K562 (cell line): ENCODE results near the gene MICAL2. TPM values are rescaled to one million over a fixed set of nuclear protein-coding genes. Genes with fewer than 3 reads are reported as not detected.

Source experiments
- ARID1B ChIP-seq: fragments of 450-650 bp; IDR thresholded peaks from 2 replicates; pipeline ENCODE4 v1.6.1; 2016; ENCODE audit warnings: antibody characterized with exemption, mild to moderate bottlenecking, inconsistent platforms
- CBFA2T3 ChIP-seq: fragments of 450-650 bp; IDR thresholded peaks from 2 replicates; pipeline ENCODE4 v1.6.1; 2017
- DNMT1 ChIP-seq: fragments of 450-650 bp; IDR thresholded peaks from 2 replicates; pipeline ENCODE4 v1.6.1; 2016; ENCODE audit warnings: antibody characterized with exemption, mild to moderate bottlenecking
- LEF1 ChIP-seq: fragments of 450-650 bp; IDR thresholded peaks from 2 replicates; pipeline ENCODE4 v1.6.1; 2016; ENCODE audit warnings: mild to moderate bottlenecking
- MTA2 ChIP-seq: fragments of 450-650 bp; IDR thresholded peaks from 2 replicates; pipeline ENCODE4 v1.6.1; 2016; ENCODE audit warnings: low read depth
- NEUROD1 ChIP-seq: fragments of 150-350 bp; IDR thresholded peaks from 2 replicates; pipeline ENCODE4 v1.6.1; 2014; ENCODE audit warnings: borderline replicate concordance, low read length, low read depth; ENCODE audit not compliant: partially characterized antibody
- RBM34 ChIP-seq: fragments of 200-400 bp; formaldehyde crosslinking; IDR thresholded peaks from 2 replicates; pipeline ENCODE4 v1.6.1; 2018; ENCODE audit warnings: low read length, borderline replicate concordance; ENCODE audit not compliant: insufficient read depth
- SMAD4 ChIP-seq: fragments of 250-450 bp; sonication (Bioruptor Pico); conservative IDR thresholded peaks from 2 replicates; pipeline ENCODE4 v1.8.0; 2021; ENCODE audit warnings: inconsistent platforms, mild to moderate bottlenecking, moderate library complexity
- THRAP3 ChIP-seq: fragments of 450-650 bp; IDR thresholded peaks from 2 replicates; pipeline ENCODE4 v1.6.1; 2016; ENCODE audit warnings: mild to moderate bottlenecking, inconsistent platforms, borderline replicate concordance
- ZBTB17 ChIP-seq: fragments of 450-650 bp; formaldehyde crosslinking; IDR thresholded peaks from 2 replicates; pipeline ENCODE4 v1.4.0; 2020; ENCODE audit warnings: mild to moderate bottlenecking
- ZFP36 ChIP-seq: fragments of 150-350 bp; IDR thresholded peaks from 2 replicates; pipeline ENCODE4 v1.6.1; 2018; ENCODE audit warnings: low read length, low read depth; ENCODE audit not compliant: partially characterized antibody
- ZFPM2 ChIP-seq: fragments of 250-450 bp; sonication (Bioruptor Pico); IDR thresholded peaks from 2 replicates; pipeline ENCODE4 v1.5.1; 2022; ENCODE audit warnings: mild to moderate bottlenecking
- ZNF253 ChIP-seq: fragments of 250-450 bp; sonication (Bioruptor Pico); conservative IDR thresholded peaks from 2 replicates; pipeline ENCODE4 v1.6.1; 2021; ENCODE audit warnings: mild to moderate bottlenecking
- polyA plus RNA-seq, 8 experiments: library from polyadenylated mRNA; depleted of rRNA in 4 of 8; stranded (reverse) in 5 of 8; unstranded in 3 of 8; fragments of >200 nt; fragmentation: Nextera tagmentation in 2 of 8; fragmentation: Illumina TruSeq in 1 of 8; extraction: Ambion mirVana in 2 of 8; extraction: Trizol in 1 of 8; gene quantifications; 2 replicates each; pipeline versions ENCODE4 v1.2.1 to v1.2.3, GENCODE V29; 2011 to 2014; ENCODE audit warnings: inconsistent platforms in 1 of 8, missing spikeins in 1 of 8
- total RNA-seq, 7 experiments: library from RNA; depleted of rRNA in 6 of 7; stranded (reverse); fragments of >200 nt in 6 of 7; fragmentation: Illumina TruSeq in 2 of 7; extraction: Trizol in 2 of 7; gene quantifications; 2 replicates each; pipeline versions ENCODE4 v1.2.1 to v1.2.3, GENCODE V29; 2011 to 2021; ENCODE audit warnings: low replicate concordance in 1 of 7
- TF ChIP-seq, protein P1 (sequence below), 2 experiments: fragments of 450-650 bp; IDR thresholded peaks; 2 replicates each; pipeline ENCODE4 v1.6.1; 2016; ENCODE audit warnings: mild to moderate bottlenecking in 2 of 2, borderline replicate concordance in 1 of 2, low read depth in 1 of 2, moderate library complexity in 1 of 2
- TF ChIP-seq, protein P2 (sequence below): sonication (generic); formaldehyde crosslinking; IDR thresholded peaks from 2 replicates; pipeline ENCODE4 v1.8.0; 2022; ENCODE audit warnings: mild to moderate bottlenecking, missing genetic modification reagents
- TF ChIP-seq, protein P3 (sequence below), 3 experiments: IDR thresholded peaks in 2 of 3; conservative IDR thresholded peaks in 1 of 3; 2 replicates each; pipeline ENCODE4 v1.5.1; 2011 to 2012; ENCODE audit warnings: low read length in 3 of 3, mild to moderate bottlenecking in 3 of 3, control low read depth in 2 of 3, improper control_type of control experiment in 1 of 3, inconsistent platforms in 1 of 3, low read depth in 1 of 3, mixed read lengths in 1 of 3, moderate library complexity in 1 of 3; ENCODE audit not compliant: insufficient read depth in 2 of 3

Gene MICAL2
- total and polyA plus RNA-seq, 9 of the 15 experiments (the other 6 are each of a cell fraction or from before 2014, with no cell fraction given), result 4.7 to 64.2 (median 33.6) TPM

- TF ChIP-seq, protein P1, sequence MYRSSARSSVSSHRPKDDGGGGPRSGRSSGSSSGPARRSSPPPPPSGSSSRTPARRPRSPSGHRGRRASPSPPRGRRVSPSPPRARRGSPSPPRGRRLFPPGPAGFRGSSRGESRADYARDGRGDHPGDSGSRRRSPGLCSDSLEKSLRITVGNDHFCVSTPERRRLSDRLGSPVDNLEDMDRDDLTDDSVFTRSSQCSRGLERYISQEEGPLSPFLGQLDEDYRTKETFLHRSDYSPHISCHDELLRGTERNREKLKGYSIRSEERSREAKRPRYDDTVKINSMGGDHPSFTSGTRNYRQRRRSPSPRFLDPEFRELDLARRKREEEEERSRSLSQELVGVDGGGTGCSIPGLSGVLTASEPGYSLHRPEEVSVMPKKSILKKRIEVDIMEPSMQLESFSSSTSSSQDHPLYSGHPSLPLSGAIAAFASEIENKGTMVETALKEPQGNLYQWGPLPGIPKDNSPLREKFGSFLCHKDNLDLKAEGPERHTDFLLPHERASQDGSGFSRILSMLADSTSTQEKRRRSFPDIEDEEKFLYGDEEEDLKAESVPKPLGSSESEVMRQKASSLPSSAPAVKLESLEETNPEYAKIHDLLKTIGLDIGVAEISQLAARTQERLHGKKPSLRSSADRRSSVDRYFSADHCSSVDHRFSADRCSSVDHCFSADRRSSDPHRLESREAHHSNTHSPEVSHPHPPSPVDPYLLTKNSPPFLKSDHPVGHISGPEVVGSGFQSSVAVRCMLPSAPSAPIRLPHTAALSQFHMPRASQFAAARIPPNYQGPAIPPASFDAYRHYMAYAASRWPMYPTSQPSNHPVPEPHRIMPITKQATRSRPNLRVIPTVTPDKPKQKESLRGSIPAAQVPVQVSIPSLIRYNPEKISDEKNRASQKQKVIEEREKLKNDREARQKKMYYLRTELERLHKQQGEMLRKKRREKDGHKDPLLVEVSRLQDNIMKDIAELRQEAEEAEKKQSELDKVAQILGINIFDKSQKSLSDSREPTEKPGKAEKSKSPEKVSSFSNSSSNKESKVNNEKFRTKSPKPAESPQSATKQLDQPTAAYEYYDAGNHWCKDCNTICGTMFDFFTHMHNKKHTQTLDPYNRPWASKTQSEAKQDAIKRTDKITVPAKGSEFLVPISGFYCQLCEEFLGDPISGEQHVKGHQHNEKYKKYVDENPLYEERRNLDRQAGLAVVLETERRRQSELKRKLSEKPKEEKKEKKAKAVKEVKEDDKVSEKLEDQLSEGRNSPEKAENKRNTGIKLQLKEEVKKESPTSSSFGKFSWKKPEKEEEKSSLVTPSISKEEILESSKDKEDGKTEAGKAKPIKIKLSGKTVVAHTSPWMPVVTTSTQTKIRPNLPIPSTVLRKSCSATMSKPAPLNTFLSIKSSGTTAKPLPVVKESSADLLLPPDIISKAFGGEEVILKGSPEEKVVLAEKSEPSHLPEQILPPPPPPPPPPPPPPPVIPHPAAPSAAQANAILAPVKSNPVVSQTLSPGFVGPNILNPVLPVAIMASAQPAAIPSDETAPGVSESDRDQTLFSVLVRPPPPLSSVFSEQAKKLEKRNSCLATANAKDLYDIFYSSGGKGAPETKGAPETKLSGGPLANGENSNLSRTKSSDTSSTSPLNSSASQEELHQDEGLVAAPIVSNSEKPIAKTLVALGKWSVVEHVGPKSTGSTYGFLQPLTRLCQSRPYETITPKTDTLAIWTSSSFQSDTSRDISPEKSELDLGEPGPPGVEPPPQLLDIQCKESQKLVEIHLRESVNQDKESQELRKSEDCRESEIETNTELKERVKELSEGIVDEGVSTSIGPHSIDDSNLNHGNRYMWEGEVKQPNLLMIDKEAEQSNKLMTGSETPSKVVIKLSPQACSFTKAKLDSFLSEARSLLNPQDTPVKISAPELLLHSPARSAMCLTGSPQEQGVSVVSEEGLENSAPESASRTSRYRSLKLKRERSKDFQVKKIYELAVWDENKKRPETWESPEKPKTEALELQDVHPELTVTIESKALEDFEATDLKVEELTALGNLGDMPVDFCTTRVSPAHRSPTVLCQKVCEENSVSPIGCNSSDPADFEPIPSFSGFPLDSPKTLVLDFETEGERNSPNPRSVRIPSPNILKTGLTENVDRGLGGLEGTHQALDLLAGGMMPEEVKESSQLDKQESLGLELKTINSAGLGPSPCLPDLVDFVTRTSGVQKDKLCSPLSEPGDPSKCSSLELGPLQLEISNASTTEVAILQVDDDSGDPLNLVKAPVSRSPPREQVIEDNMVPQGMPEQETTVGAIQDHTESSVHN (IDR thresholded peaks at IDR 0.05; ENCODE audit: borderline replicate concordance in 1 of 2, low read depth in 1 of 2), result 0 out of 4 replicates have a peak, but pooled peaks of 1 of the 2 experiments have one; percentile 46
- TF ChIP-seq NEUROD1, result peak; percentile 70
- TF ChIP-seq ZNF253 (CRISPR knock-in tag), result no peak
- peak; percentile 86 for TF ChIP-seq SMAD4 (CRISPR knock-in tag)
- no peak for TF ChIP-seq ZFPM2 (CRISPR knock-in tag)
- TF ChIP-seq CBFA2T3, result peak; percentile 97
- TF ChIP-seq ZBTB17 (CRISPR knock-in tag), result peak; percentile 88
- peak; percentile 92 for TF ChIP-seq ARID1B
- TF ChIP-seq ZFP36, result no peak
- TF ChIP-seq, protein P2, sequence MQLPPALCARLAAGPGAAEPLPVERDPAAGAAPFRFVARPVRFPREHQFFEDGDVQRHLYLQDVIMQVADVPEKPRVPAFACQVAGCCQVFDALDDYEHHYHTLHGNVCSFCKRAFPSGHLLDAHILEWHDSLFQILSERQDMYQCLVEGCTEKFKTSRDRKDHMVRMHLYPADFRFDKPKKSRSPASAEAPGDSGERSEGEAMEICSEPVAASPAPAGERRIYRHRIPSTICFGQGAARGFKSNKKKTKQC, result no peak
- TF ChIP-seq RBM34, result no peak
- no peak for TF ChIP-seq DNMT1
- no peak for TF ChIP-seq THRAP3
- TF ChIP-seq, protein P3, sequence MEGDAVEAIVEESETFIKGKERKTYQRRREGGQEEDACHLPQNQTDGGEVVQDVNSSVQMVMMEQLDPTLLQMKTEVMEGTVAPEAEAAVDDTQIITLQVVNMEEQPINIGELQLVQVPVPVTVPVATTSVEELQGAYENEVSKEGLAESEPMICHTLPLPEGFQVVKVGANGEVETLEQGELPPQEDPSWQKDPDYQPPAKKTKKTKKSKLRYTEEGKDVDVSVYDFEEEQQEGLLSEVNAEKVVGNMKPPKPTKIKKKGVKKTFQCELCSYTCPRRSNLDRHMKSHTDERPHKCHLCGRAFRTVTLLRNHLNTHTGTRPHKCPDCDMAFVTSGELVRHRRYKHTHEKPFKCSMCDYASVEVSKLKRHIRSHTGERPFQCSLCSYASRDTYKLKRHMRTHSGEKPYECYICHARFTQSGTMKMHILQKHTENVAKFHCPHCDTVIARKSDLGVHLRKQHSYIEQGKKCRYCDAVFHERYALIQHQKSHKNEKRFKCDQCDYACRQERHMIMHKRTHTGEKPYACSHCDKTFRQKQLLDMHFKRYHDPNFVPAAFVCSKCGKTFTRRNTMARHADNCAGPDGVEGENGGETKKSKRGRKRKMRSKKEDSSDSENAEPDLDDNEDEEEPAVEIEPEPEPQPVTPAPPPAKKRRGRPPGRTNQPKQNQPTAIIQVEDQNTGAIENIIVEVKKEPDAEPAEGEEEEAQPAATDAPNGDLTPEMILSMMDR (IDR thresholded peaks at IDR 0.05 in 2 of 3, conservative IDR thresholded peaks at IDR 0.05 in 1 of 3; ENCODE audit: insufficient read depth in 2 of 3, low read depth in 1 of 3, low read length in 3 of 3), result no peak
- peak; percentile 77 for TF ChIP-seq MTA2
- peak; percentile 79 for TF ChIP-seq LEF1
Measured at GRCh38 chr11:12149672-12150225, 39.4 kb downstream of the MICAL2 start (continued).
